ENCODE measurements around the gene DIP2C.

- no peak for TF ChIP-seq CTCF (IDR thresholded peaks at IDR 0.05)
- no peak for TF ChIP-seq POLR2A (IDR thresholded peaks at IDR 0.05)
Measured at GRCh38 chr10:359093-359492, 330.4 kb downstream of the DIP2C start.
